ENCODE measurements around the gene SRD5A1. TPM values are rescaled to one million over a fixed set of nuclear protein-coding genes. Genes with fewer than 3 reads are reported as not detected.

SRD5A1 gene
- total and polyA plus RNA-seq, 7 experiments from 2014 or later, result 2.9 to 11.9 (median 6.3) TPM

DNA sequence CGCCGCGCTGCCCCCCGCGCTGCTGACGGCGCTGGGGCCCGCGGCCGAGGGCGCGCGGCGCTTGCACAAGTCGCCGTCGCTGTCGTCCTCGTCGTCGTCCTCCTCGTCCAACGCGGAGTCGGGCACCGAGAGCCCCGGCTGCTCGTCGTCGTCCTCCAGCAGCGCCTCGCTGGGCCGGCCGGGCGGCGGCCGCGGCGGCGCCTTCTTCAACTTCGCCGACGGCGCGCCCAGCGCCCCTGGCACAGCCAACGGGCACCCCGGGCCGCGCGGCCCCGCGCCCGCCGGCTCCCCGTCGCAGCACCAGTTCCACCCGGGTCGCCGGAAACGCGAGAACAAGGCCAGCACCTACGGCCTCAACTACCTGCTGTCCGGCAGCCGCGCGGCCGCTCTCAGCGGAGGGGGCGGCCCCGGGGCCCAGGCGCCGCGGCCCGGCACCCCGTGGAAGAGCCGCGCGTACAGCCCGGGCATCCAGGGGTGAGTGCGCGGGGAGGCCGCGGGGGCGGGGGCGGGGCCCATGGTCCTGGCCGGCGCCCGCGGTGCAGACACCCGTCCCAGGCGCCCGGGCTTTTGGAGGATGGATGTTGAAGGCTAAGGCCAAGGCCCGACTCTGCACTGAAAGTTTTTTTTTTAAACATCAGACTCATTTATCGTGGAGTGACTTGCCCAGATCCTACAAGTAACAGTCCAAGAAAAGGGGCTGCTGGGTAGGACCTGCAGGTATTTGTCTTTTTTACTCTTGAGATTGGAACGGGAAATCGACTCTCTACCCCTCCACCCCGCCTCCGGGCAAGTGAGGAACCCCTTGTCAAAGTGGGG lies 81.2 kb downstream of the SRD5A1 start:
- peak overlapping the region; percentile 80 to 96 (median 90) for H3K27ac Mint-ChIP-seq
- peaks cover 0 to 4% (median 0%) of the 10 kb centered on the region in 5 donors for H3K27me3 Mint-ChIP-seq
- CTCF ChIA-PET, result no interaction called here
- peaks cover 43 to 60% (median 50%) of the 10 kb centered on the region in 7 donors for H3K4me1 Mint-ChIP-seq
- peaks cover 0 to 1% (median 0%) of the 10 kb centered on the region in 11 donors for H3K9me3 Mint-ChIP-seq
- peak overlapping the region; percentile 87 to 97 (median 92) for H3K4me3 Mint-ChIP-seq
- Histone ChIP-seq H3K4me3 (ENCODE audit: low read length) (peak overlapping the region; percentile 64), H3K27me3 (ENCODE audit: control insufficient read depth in 2 of 2, insufficient read depth in 2 of 2, low read length in 2 of 2) (no peaks in the 10 kb centered on the region), H3K36me3 (ENCODE audit: control insufficient read depth in 2 of 3, insufficient read depth in 3 of 3, low read length in 3 of 3) (peaks cover 0 to 5% (median 0%) of the 10 kb centered on the region in 3 experiments), H3K9me3 (ENCODE audit: control insufficient read depth in 2 of 3, low read length in 3 of 3) (no peaks in the 10 kb centered on the region), H3K27ac (ENCODE audit: low read depth, low read length) (peak overlapping the region; percentile 56), H3K4me1 (ENCODE audit: control insufficient read depth in 2 of 2, insufficient read depth in 2 of 2, low read length in 2 of 2) (peaks cover 25 to 38% of the 10 kb centered on the region in 2 donors)
- POLR2A ChIA-PET, result no interaction called here
- intact Hi-C loops (cut with micrococcal nuclease), result loop anchor here in 1 of 2 donors (2.0 to 10.0 kb wide), 3 partner anchors 14 to 1220 kb away; no protein-coding TSS in a partner anchor
- ATAC-seq (no peak), DNase-seq (peak in 8 of 9 donors; percentile 12 to 42 (median 29))
- H3K36me3 Mint-ChIP-seq, result peaks cover 0 to 11% (median 7%) of the 10 kb centered on the region in 5 donors

DNA sequence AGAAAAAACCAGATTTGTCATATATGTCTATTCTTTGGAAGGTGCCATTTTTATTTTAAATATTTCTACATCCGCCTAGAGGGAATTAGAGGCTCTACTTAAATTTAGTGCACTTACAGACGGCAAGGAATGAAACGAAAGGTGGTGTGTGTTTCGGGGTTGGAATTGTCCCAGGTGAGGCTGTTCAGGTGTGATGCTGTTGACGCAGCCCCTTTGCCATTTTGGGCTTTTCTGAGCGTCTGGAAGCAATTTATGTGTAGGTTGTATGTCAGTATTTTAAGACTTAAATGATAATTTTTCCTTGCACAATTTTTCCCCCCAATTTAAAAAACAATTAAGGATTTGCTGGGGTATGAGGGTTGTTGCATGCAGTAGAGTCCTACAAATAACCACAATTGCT lies 82.0 kb downstream of the SRD5A1 start:
- H3K27me3 ChIP-seq (ENCODE audit: control insufficient read depth in 2 of 2, insufficient read depth in 2 of 2, low read length in 2 of 2), result no peaks in the 10 kb centered on the region
- POLR2A ChIA-PET, result interaction anchor here (0.6 to 1.5 kb wide), 5 partner anchors 15 to 1293 kb away, joined by 3 to 7 read pairs (median 4); partner anchors contain the start of genes NSUN2 and SRD5A1
- Mint-ChIP-seq H3K9me3 (peaks cover 0 to 3% (median 0%) of the 10 kb centered on the region in 11 donors), H3K4me3 (peak overlapping the region; percentile 87 to 97 (median 92)), H3K4me1 (peaks cover 50 to 68% (median 59%) of the 10 kb centered on the region in 7 donors), H3K27me3 (peaks cover 0 to 2% (median 0%) of the 10 kb centered on the region in 5 donors), H3K36me3 (peaks cover 0 to 11% (median 7%) of the 10 kb centered on the region in 5 donors), H3K27ac (peak overlapping the region; percentile 64 to 96 (median 90))
- intact Hi-C loops (cut with micrococcal nuclease), result loop anchor here in 1 of 2 donors (2.0 to 10.0 kb wide), 2 partner anchors 14 to 1220 kb away; no protein-coding TSS in a partner anchor
- H3K36me3 ChIP-seq (ENCODE audit: control insufficient read depth in 2 of 3, insufficient read depth in 3 of 3, low read length in 3 of 3), result peaks cover 0 to 5% (median 0%) of the 10 kb centered on the region in 3 experiments
- peak overlapping the region; percentile 64 for H3K4me3 ChIP-seq (ENCODE audit: low read length)
- H3K4me1 ChIP-seq (ENCODE audit: control insufficient read depth in 2 of 2, insufficient read depth in 2 of 2, low read length in 2 of 2), result peaks cover 25 to 40% of the 10 kb centered on the region in 2 donors
- CTCF ChIA-PET, result interaction anchor here (1.0 kb wide), 1 partner anchor 30 kb away, joined by 6 read pairs; no protein-coding TSS in a partner anchor
- ATAC-seq, result no peak
- DNase-seq, result no peak
- no peaks in the 10 kb centered on the region for H3K9me3 ChIP-seq (ENCODE audit: control insufficient read depth in 2 of 3, low read length in 3 of 3)
- peak overlapping the region; percentile 56 for H3K27ac ChIP-seq (ENCODE audit: low read depth, low read length)

DNA sequence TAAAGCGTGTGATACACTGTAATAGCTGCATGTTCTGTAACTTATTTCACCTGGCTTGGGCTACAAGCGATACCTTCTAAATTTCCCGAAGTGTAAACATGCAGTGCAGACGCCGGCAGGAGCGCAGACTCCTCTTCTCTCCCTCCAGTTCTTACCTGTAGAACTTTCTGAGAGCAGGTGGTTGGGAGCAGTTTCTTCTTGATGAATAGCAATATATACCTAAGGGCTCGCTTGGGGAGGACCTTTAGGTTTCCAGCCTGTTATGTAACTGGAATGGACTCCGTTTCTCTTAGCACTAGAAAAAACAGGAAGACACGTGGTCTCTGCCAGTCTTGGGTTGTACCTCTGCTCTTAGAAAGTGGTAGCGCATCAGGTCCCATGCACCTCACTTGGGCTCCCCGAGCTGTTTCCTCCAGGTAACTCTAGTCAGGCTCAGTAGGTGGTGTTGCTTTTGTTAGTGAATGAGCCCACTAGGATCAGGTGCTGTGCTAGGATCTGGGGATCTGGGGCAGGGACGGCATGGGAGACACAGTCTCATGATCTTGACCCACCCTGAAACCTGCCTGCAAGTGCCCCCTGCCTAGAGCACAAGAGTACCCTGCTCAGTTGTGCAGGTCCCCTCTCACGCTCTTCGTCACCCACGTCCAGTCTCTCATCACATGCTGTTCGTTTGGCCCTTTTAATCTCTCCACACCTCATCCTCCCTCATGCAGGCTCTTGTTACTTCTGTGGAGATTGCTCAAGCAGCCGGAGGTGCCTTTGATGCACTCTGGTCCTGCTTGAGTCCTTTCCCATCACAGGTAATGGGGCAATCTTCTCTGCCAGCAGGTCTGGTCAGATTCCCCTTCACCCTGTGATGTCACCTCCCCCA lies 82.8 kb downstream of the SRD5A1 start:
- Mint-ChIP-seq H3K9me3 (peaks cover 0 to 4% (median 0%) of the 10 kb centered on the region in 11 donors), H3K4me1 (peaks cover 55 to 67% (median 66%) of the 10 kb centered on the region in 7 donors), H3K36me3 (peaks cover 0 to 11% (median 7%) of the 10 kb centered on the region in 5 donors), H3K27ac (peak overlapping the region; percentile 64 to 93 (median 90)), H3K4me3 (peak overlapping the region; percentile 87 to 97 (median 92)), H3K27me3 (no peaks in the 10 kb centered on the region)
- Histone ChIP-seq H3K4me3 (ENCODE audit: low read length) (peak overlapping the region; percentile 64), H3K36me3 (ENCODE audit: control insufficient read depth in 2 of 3, insufficient read depth in 3 of 3, low read length in 3 of 3) (peaks cover 0 to 5% (median 0%) of the 10 kb centered on the region in 3 experiments), H3K27ac (ENCODE audit: low read depth, low read length) (peak overlapping the region; percentile 56), H3K4me1 (ENCODE audit: control insufficient read depth in 2 of 2, insufficient read depth in 2 of 2, low read length in 2 of 2) (peaks cover 26 to 43% of the 10 kb centered on the region in 2 donors), H3K9me3 (ENCODE audit: control insufficient read depth in 2 of 3, low read length in 3 of 3) (no peaks in the 10 kb centered on the region), H3K27me3 (ENCODE audit: control insufficient read depth in 2 of 2, insufficient read depth in 2 of 2, low read length in 2 of 2) (no peaks in the 10 kb centered on the region)
- intact Hi-C loops (cut with micrococcal nuclease), result loop anchor here (1.0 to 10.0 kb wide), 3 partner anchors 13 to 1221 kb away; no protein-coding TSS in a partner anchor
- ChIA-PET CTCF (interaction anchor here (0.6 to 1.0 kb wide), 2 partner anchors 29 to 83 kb away, joined by 3 to 6 read pairs; partner anchors contain the start of genes NSUN2 and SRD5A1), POLR2A (interaction anchor here (0.6 to 1.5 kb wide), 5 partner anchors 14 to 1294 kb away, joined by 3 to 7 read pairs (median 4); partner anchors contain the start of genes NSUN2 and SRD5A1)
- DNase-seq, result peak in 7 of 9 donors; percentile 33 to 61 (median 54)
- no peak for ATAC-seq

DNA sequence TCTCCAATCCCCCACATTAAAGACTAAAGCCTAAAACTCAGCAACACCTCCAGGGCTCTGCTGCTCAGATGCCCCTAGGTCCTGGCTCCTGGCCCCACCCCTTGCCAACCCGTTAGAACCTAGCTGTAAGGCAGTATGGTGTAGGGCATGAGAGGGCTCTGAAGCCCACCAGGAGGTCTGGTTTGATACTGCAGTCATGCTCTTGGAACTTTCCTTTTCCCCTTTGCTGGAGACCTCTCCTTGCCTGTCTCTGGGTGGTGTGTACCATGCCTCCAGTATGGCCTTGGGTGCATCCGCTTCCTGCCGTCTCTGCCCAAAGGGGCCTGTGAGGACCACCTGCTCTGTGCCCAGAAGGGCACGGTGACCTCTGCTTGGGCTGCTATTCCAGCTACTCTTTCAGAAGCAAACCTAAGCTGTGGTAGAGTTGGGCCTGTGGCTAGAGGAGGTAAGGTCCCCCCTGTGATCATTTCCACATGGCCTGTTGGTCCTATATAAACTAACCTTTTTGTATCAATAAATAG lies 83.4 kb downstream of the SRD5A1 start:
- H3K9me3 Mint-ChIP-seq, result peaks cover 0 to 3% (median 0%) of the 10 kb centered on the region in 11 donors
- H3K36me3 ChIP-seq (ENCODE audit: control insufficient read depth in 2 of 3, insufficient read depth in 3 of 3, low read length in 3 of 3), result peaks cover 0 to 5% (median 0%) of the 10 kb centered on the region in 3 experiments
- H3K4me1 Mint-ChIP-seq, result peaks cover 58 to 73% (median 70%) of the 10 kb centered on the region in 7 donors
- intact Hi-C loops (cut with micrococcal nuclease), result loop anchor here (1.0 to 10.0 kb wide), 2 partner anchors 13 to 1222 kb away; no protein-coding TSS in a partner anchor
- CTCF ChIA-PET, result interaction anchor here (0.6 to 2.0 kb wide), 3 partner anchors 13 to 84 kb away, joined by 3 to 7 read pairs (median 5); partner anchors contain the start of genes NSUN2 and SRD5A1
- H3K4me3 ChIP-seq (ENCODE audit: low read length), result peak overlapping the region; percentile 64
- H3K27me3 ChIP-seq (ENCODE audit: control insufficient read depth in 2 of 2, insufficient read depth in 2 of 2, low read length in 2 of 2), result no peaks in the 10 kb centered on the region
- H3K27ac ChIP-seq (ENCODE audit: low read depth, low read length), result no peak overlapping the region
- H3K27me3 Mint-ChIP-seq, result no peaks in the 10 kb centered on the region
- ATAC-seq (no peak), DNase-seq (no peak)
- peak overlapping the region; percentile 64 to 93 (median 90) for H3K27ac Mint-ChIP-seq
- POLR2A ChIA-PET, result interaction anchor here (1.0 to 1.8 kb wide), 4 partner anchors 12 to 338 kb away, joined by 3 to 7 read pairs (median 4); partner anchors contain the start of genes MED10, NSUN2 and SRD5A1
- peak overlapping the region; percentile 87 to 97 (median 92) for H3K4me3 Mint-ChIP-seq
- peaks cover 33 to 47% of the 10 kb centered on the region in 2 donors for H3K4me1 ChIP-seq (ENCODE audit: control insufficient read depth in 2 of 2, insufficient read depth in 2 of 2, low read length in 2 of 2)
- no peaks in the 10 kb centered on the region for H3K9me3 ChIP-seq (ENCODE audit: control insufficient read depth in 2 of 3, low read length in 3 of 3)
- H3K36me3 Mint-ChIP-seq, result peaks cover 0 to 10% (median 7%) of the 10 kb centered on the region in 5 donors

DNA sequence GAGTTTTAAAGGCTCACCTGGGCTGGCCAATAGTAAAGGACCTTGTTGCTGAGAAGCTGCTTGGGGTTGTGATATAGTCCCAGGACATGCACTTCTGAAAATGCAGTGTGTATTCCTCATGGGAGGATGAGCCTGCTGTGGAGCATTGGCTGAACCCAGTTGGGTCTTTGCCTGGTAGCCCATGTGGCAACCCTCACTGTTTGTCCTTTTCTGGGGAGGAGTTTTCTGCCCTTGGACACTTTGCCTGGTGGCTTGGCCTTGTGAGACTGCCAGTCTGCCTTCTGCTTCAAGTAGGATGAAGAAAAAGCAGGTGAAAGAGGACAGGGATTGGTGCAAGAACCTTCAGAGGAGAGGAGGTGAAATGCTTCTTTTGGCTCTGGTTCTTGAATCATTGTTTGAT lies 84.0 kb downstream of the SRD5A1 start:
- Mint-ChIP-seq H3K27ac (peak overlapping the region in 3 of 9 donors; percentile 38 to 90 (median 47)), H3K36me3 (peaks cover 0 to 10% (median 7%) of the 10 kb centered on the region in 5 donors), H3K4me1 (peaks cover 60 to 73% (median 70%) of the 10 kb centered on the region in 7 donors), H3K27me3 (no peaks in the 10 kb centered on the region), H3K4me3 (peak overlapping the region; percentile 21 to 97 (median 55)), H3K9me3 (peaks cover 0 to 3% (median 0%) of the 10 kb centered on the region in 11 donors)
- no peaks in the 10 kb centered on the region for H3K9me3 ChIP-seq (ENCODE audit: control insufficient read depth in 2 of 3, low read length in 3 of 3)
- H3K27ac ChIP-seq (ENCODE audit: low read depth, low read length), result no peak overlapping the region
- intact Hi-C loops (cut with micrococcal nuclease), result loop anchor here in 1 of 2 donors (10.0 kb wide), 1 partner anchor 1222 kb away; no protein-coding TSS in a partner anchor
- H3K4me3 ChIP-seq (ENCODE audit: low read length), result no peak overlapping the region
- peaks cover 0 to 5% (median 0%) of the 10 kb centered on the region in 3 experiments for H3K36me3 ChIP-seq (ENCODE audit: control insufficient read depth in 2 of 3, insufficient read depth in 3 of 3, low read length in 3 of 3)
- no peak for ATAC-seq
- ChIA-PET CTCF (interaction anchor here (1.2 to 2.0 kb wide), 2 partner anchors 13 to 28 kb away, joined by 5 to 7 read pairs; no protein-coding TSS in a partner anchor), POLR2A (interaction anchor here (0.6 to 1.8 kb wide), 3 partner anchors 12 to 339 kb away, joined by 3 to 4 read pairs (median 4); partner anchors contain the start of gene MED10)
- peaks cover 38 to 47% of the 10 kb centered on the region in 2 donors for H3K4me1 ChIP-seq (ENCODE audit: control insufficient read depth in 2 of 2, insufficient read depth in 2 of 2, low read length in 2 of 2)
- no peaks in the 10 kb centered on the region for H3K27me3 ChIP-seq (ENCODE audit: control insufficient read depth in 2 of 2, insufficient read depth in 2 of 2, low read length in 2 of 2)
- DNase-seq, result no peak
